Gastrocnemius medialis (tissue), 4 donors: ENCODE data around the gene ANO9.

Source experiments
- POLR2A ChIP-seq, 2 donors: fragments of 450-650 bp; IDR thresholded peaks; one replicate each; pipeline ENCODE4 v1.6.1; 2017; ENCODE audit warnings: antibody characterized with exemption in 2 of 2, mild to moderate bottlenecking in 2 of 2, moderate library complexity in 2 of 2
- TF ChIP-seq, protein P1 (sequence below), 5 experiments: fragments of 450-650 bp in 3 of 5; fragments of 200-600 bp in 2 of 5; sonication (generic) in 2 of 5; IDR thresholded peaks in 4 of 5; conservative IDR thresholded peaks in 1 of 5; 1 replicate in 4 of 5; 2 replicates in 1 of 5; pipeline ENCODE4 v1.5.1; 2016 to 2019; ENCODE audit warnings: antibody characterized with exemption in 5 of 5, mild to moderate bottlenecking in 3 of 5, moderate library complexity in 3 of 5

DNA sequence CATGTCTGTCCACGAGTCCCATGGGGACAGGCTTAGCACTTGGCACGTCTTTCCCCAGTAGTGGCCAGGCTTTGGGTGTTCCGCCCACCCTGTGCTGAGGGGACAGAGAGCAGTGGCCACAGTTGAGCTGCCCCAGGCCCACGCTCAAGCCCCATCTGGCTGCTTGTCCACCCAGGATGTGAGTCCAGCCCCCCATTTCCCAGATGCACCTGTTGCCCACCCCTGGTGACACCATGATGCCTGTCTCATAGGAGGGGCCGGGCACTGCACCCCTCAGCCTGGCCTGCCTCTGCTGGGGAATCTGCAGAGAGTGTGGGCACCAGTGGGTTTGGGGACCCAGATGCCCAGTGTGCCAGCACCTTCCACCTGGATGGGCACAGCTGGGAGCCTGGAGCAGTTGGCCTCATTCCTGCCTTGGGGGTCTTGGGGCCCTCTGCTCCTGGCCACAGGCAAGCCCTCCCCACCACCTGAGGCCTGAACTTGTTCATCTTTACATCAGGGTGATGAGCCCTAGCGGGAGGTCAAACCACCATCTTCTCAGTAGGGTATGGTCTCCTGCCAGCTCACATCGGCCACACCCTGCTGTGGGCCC is 32.7 kb downstream of the ANO9 start:
- TF ChIP-seq, protein P1, sequence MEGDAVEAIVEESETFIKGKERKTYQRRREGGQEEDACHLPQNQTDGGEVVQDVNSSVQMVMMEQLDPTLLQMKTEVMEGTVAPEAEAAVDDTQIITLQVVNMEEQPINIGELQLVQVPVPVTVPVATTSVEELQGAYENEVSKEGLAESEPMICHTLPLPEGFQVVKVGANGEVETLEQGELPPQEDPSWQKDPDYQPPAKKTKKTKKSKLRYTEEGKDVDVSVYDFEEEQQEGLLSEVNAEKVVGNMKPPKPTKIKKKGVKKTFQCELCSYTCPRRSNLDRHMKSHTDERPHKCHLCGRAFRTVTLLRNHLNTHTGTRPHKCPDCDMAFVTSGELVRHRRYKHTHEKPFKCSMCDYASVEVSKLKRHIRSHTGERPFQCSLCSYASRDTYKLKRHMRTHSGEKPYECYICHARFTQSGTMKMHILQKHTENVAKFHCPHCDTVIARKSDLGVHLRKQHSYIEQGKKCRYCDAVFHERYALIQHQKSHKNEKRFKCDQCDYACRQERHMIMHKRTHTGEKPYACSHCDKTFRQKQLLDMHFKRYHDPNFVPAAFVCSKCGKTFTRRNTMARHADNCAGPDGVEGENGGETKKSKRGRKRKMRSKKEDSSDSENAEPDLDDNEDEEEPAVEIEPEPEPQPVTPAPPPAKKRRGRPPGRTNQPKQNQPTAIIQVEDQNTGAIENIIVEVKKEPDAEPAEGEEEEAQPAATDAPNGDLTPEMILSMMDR (IDR thresholded peaks at IDR 0.05 in 4 of 5, conservative IDR thresholded peaks at IDR 0.05 in 1 of 5), result no peak
- TF ChIP-seq POLR2A (IDR thresholded peaks at IDR 0.05), result no peak
